OCI-LY1 (cell line): ENCODE results near the gene PTGIR.

Experiments
- H2AFZ ChIP-seq: fragments of 200-600 bp; sonication (generic), shearing (Covaris generic); 2 replicates; pipeline ENCODE4 v1.6.0; 2014; ENCODE audit warnings: antibody characterized with exemption, mild to moderate bottlenecking, low read length
- H3F3A ChIP-seq: fragments of 200-600 bp; sonication (generic), shearing (Covaris generic); 2 replicates; pipeline ENCODE4 v1.6.0; 2014; ENCODE audit warnings: mild to moderate bottlenecking, antibody characterized with exemption, low read length, moderate library complexity; ENCODE audit not compliant: insufficient read depth
- H3K27ac ChIP-seq: fragments of 200-600 bp; sonication (generic); 2 replicates; pipeline ENCODE4 v1.5.1; 2014; ENCODE audit warnings: low read length, mixed run types, mild to moderate bottlenecking, low read depth; ENCODE audit not compliant: poor library complexity, severe bottlenecking
- H3K27me3 ChIP-seq: fragments of 200-600 bp; sonication (generic); 2 replicates; pipeline ENCODE4 v1.6.0; 2014; ENCODE audit warnings: antibody characterized with exemption, mild to moderate bottlenecking, low read length, moderate library complexity; ENCODE audit not compliant: insufficient read depth
- H3K36me3 ChIP-seq: fragments of 200-600 bp; sonication (generic); 2 replicates; pipeline ENCODE4 v1.6.1; 2014; ENCODE audit warnings: mild to moderate bottlenecking, antibody characterized with exemption, low read length, moderate library complexity, mixed read lengths; ENCODE audit not compliant: insufficient read depth
- H3K4me1 ChIP-seq: fragments of 200-600 bp; sonication (generic); 2 replicates; pipeline ENCODE4 v1.5.1; 2014; ENCODE audit warnings: mild to moderate bottlenecking, low read length, moderate library complexity; ENCODE audit not compliant: insufficient read depth, severe bottlenecking
- H3K4me2 ChIP-seq: fragments of 200-600 bp; sonication (generic), shearing (Covaris generic); 2 replicates; pipeline ENCODE4 v1.6.1; 2014; ENCODE audit warnings: low read length
- H3K4me3 ChIP-seq: fragments of 200-600 bp; sonication (generic); 2 replicates; pipeline ENCODE4 v1.5.1; 2014; ENCODE audit warnings: low read length, low read depth, mild to moderate bottlenecking, mixed read lengths; ENCODE audit not compliant: poor library complexity, severe bottlenecking
- H3K79me2 ChIP-seq: fragments of 200-600 bp; shearing (Covaris generic); 2 replicates; pipeline ENCODE4 v1.6.1; 2016; ENCODE audit warnings: mixed run types, low read length, mixed read lengths; ENCODE audit not compliant: insufficient read depth
- H3K9ac ChIP-seq: fragments of 200-600 bp; sonication (generic), shearing (Covaris generic); 2 replicates; pipeline ENCODE4 v1.6.1; 2014; ENCODE audit warnings: mild to moderate bottlenecking, low read length, mixed read lengths
- H3K9me2 ChIP-seq: fragments of 200-600 bp; sonication (generic), shearing (Covaris generic); 2 replicates; pipeline ENCODE4 v1.6.1; 2014; ENCODE audit warnings: low read depth, mild to moderate bottlenecking, low read length, mixed read lengths
- H3K9me3 ChIP-seq: fragments of 200-600 bp; shearing (Covaris generic); 2 replicates; pipeline ENCODE4 v1.6.1; 2014; ENCODE audit warnings: low read length, mixed read lengths
- H4K20me1 ChIP-seq: fragments of 200-600 bp; sonication (generic), shearing (Covaris generic); 2 replicates; pipeline ENCODE4 v1.6.0; 2016; ENCODE audit warnings: mild to moderate bottlenecking, low read length; ENCODE audit not compliant: insufficient read depth
- EZH2 ChIP-seq: fragments of 200-600 bp; sonication (generic), shearing (Covaris generic); IDR thresholded peaks from 2 replicates; pipeline ENCODE4 v1.8.0; 2017; ENCODE audit warnings: borderline replicate concordance, mixed run types, mild to moderate bottlenecking, antibody characterized with exemption, low read length, moderate library complexity, mixed read lengths
- TF ChIP-seq, protein P1 (sequence below): fragments of 200-600 bp; sonication (generic), shearing (Covaris generic); IDR thresholded peaks from 2 replicates; pipeline ENCODE4 v1.5.1; 2017; ENCODE audit warnings: mild to moderate bottlenecking, antibody characterized with exemption, low read length, moderate library complexity, mixed read lengths

PTGIR gene

DNA sequence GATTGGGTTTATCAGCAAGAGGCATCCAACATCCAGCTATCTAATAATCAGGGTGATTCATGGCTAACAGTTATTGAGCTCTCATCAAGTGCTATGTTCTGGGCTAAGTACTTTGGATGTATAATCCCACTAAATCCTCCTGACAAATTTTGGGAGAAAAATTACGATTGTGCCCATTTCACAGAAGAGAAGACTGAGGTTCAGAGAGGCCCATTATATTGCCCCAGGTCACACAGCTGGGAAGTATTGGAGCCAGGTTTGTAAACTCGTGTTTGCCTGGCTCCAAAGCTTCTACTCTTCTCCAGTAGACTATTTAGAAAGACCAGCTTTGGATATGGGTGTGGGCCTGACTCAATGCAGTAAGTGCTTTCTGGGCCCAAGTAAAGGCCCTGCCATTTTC lies 44.6 kb downstream of the PTGIR start:
- no peaks in the 10 kb centered on the region; the same call in 1 of the 2 replicates for H3K36me3 ChIP-seq
- no peaks in the 10 kb centered on the region for H3F3A ChIP-seq
- no peak overlapping the region for H3K9ac ChIP-seq
- H3K27ac ChIP-seq: no peak overlapping the region
- H4K20me1 ChIP-seq: no peaks in the 10 kb centered on the region
- H2AFZ ChIP-seq: no peak overlapping the region
- no peaks in the 10 kb centered on the region for H3K79me2 ChIP-seq
- no peak overlapping the region for H3K4me3 ChIP-seq
- H3K4me1 ChIP-seq: no peaks in the 10 kb centered on the region
- H3K9me2 ChIP-seq: no peaks in the 10 kb centered on the region
- H3K9me3 ChIP-seq: no peaks in the 10 kb centered on the region
- no peak overlapping the region for H3K4me2 ChIP-seq
- TF ChIP-seq, protein P1, sequence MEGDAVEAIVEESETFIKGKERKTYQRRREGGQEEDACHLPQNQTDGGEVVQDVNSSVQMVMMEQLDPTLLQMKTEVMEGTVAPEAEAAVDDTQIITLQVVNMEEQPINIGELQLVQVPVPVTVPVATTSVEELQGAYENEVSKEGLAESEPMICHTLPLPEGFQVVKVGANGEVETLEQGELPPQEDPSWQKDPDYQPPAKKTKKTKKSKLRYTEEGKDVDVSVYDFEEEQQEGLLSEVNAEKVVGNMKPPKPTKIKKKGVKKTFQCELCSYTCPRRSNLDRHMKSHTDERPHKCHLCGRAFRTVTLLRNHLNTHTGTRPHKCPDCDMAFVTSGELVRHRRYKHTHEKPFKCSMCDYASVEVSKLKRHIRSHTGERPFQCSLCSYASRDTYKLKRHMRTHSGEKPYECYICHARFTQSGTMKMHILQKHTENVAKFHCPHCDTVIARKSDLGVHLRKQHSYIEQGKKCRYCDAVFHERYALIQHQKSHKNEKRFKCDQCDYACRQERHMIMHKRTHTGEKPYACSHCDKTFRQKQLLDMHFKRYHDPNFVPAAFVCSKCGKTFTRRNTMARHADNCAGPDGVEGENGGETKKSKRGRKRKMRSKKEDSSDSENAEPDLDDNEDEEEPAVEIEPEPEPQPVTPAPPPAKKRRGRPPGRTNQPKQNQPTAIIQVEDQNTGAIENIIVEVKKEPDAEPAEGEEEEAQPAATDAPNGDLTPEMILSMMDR: no peak
- TF ChIP-seq EZH2: no peak
- H3K27me3 ChIP-seq: no peaks in the 10 kb centered on the region

- H3K79me2 ChIP-seq: no peaks in the 10 kb centered on the region
- H3K36me3 ChIP-seq: no peaks in the 10 kb centered on the region; the same call in 1 of the 2 replicates
- no peaks in the 10 kb centered on the region for H4K20me1 ChIP-seq
- H3K9me2 ChIP-seq: no peaks in the 10 kb centered on the region
- no peak overlapping the region for H3K4me2 ChIP-seq
- no peak overlapping the region for H3K4me3 ChIP-seq
- no peaks in the 10 kb centered on the region for H3K9me3 ChIP-seq
- H3K27me3 ChIP-seq: no peaks in the 10 kb centered on the region
- H2AFZ ChIP-seq: no peak overlapping the region
- TF ChIP-seq EZH2: no peak
- TF ChIP-seq, protein P1: peak; percentile 89
- no peak overlapping the region for H3K27ac ChIP-seq
- no peak overlapping the region for H3K9ac ChIP-seq
- no peaks in the 10 kb centered on the region for H3F3A ChIP-seq
- no peaks in the 10 kb centered on the region for H3K4me1 ChIP-seq
Measured at GRCh38 chr19:46579361-46579879, 45.5 kb downstream of the PTGIR start.

- Histone ChIP-seq H3K4me2 (no peak overlapping the region), H3K9ac (no peak overlapping the region), H3K4me3 (no peak overlapping the region), H3K79me2 (no peaks in the 10 kb centered on the region), H2AFZ (no peak overlapping the region), H3K36me3 (no peaks in the 10 kb centered on the region; the same call in 1 of the 2 replicates), H3K4me1 (no peaks in the 10 kb centered on the region), H4K20me1 (no peaks in the 10 kb centered on the region), H3K9me2 (no peaks in the 10 kb centered on the region), H3F3A (no peaks in the 10 kb centered on the region), H3K27ac (no peak overlapping the region), H3K27me3 (no peaks in the 10 kb centered on the region), H3K9me3 (no peaks in the 10 kb centered on the region)
- no peak for TF ChIP-seq EZH2
- TF ChIP-seq, protein P1: no peak
Measured at GRCh38 chr19:46578450-46578849, 46.4 kb downstream of the PTGIR start.
